GM18526 (cell line): ENCODE measurements around the gene IQSEC1.

Experiments used
- POLR2A ChIP-seq: IDR thresholded peaks from 3 replicates; pipeline ENCODE4 v1.6.1; 2011; ENCODE audit not compliant: insufficient read length; ENCODE audit errors: extremely low read depth

The IQSEC1 gene

GRCh38 chr3:12908859-12909258, 164.4 kb downstream of the IQSEC1 start:
- no peak for TF ChIP-seq POLR2A

- no peak for TF ChIP-seq POLR2A
Measured at GRCh38 chr3:12908136-12908730, 165.0 kb downstream of the IQSEC1 start.

- TF ChIP-seq POLR2A, result no peak
Measured at GRCh38 chr3:12907729-12908128, 165.5 kb downstream of the IQSEC1 start.

GRCh38 chr3:12907296-12907695, 165.9 kb downstream of the IQSEC1 start:
- TF ChIP-seq POLR2A, result no peak

GRCh38 chr3:12906916-12907290, 166.3 kb downstream of the IQSEC1 start:
- TF ChIP-seq POLR2A, result no peak

- TF ChIP-seq POLR2A, result no peak
Measured at GRCh38 chr3:12906141-12906915, 166.9 kb downstream of the IQSEC1 start.

- TF ChIP-seq POLR2A, result no peak
Measured at GRCh38 chr3:12905316-12906071, 167.7 kb downstream of the IQSEC1 start.

GRCh38 chr3:12904951-12905315, 168.3 kb downstream of the IQSEC1 start:
- TF ChIP-seq POLR2A, result no peak

- TF ChIP-seq POLR2A, result no peak
Measured at GRCh38 chr3:12903881-12904280, 169.3 kb downstream of the IQSEC1 start.

- no peak for TF ChIP-seq POLR2A
Measured at GRCh38 chr3:12903000-12903800, 170.0 kb downstream of the IQSEC1 start.

- no peak for TF ChIP-seq POLR2A
Measured at GRCh38 chr3:12902181-12902999, 170.8 kb downstream of the IQSEC1 start.

GRCh38 chr3:12901623-12902045, 171.6 kb downstream of the IQSEC1 start:
- no peak for TF ChIP-seq POLR2A

- TF ChIP-seq POLR2A, result no peak
Measured at GRCh38 chr3:12900885-12901411, 172.3 kb downstream of the IQSEC1 start.
